Right ventricle myocardium inferior (tissue), 1 donor: Measurements from ENCODE around the gene ARHGAP21. TPM values are rescaled to one million over a fixed set of nuclear protein-coding genes. Genes with fewer than 3 reads are reported as not detected.
A peak's percentile ranks its signal among the peaks of the same experiment; 100 is the strongest.
"Not testable (repeated sequence)": the region's sequence is repeated elsewhere in the genome, so short reads cannot be mapped to it uniquely, and the experiment has no call there.

Source experiments
- ATAC-seq: fragments of 200-7000 bp; cut with Tn5 transposase; one replicate; pipeline ENCODE4 v1.9.1; 2020; ENCODE audit warnings: mild to moderate bottlenecking, moderate library complexity
- DNase-seq: peaks from one replicate; pipeline ENCODE4 v3.0.0; 2021; ENCODE audit errors: missing footprints
- intact Hi-C: fragments of 100-400 bp; cut with DNase I; formaldehyde crosslinking; loops from one replicate; pipeline ENCODE4 v1.11.0; 2022
- long read RNA-seq: library from polyadenylated mRNA; unstranded; transcript quantifications from one replicate; pipeline ENCODE4 v2.0.0, GENCODE V29; 2021
- total RNA-seq: library from RNA; stranded (reverse); fragmentation: NEBNext Ultra II Directional; extraction: Animal tissue kit (Norgen Biotek cat#: 25700); gene quantifications from one replicate; pipeline ENCODE4 v1.2.1, GENCODE V29; 2021
- donor health status: DM: no; HTN: yes; CAD: no; lungs with severe emphysema.

Gene ARHGAP21
- total RNA-seq, result 48.4 TPM
- long read RNA-seq, full-length matches to known transcripts, result 3 of 9 reads
- long read RNA-seq, partial matches to known transcripts, result 3 of 9 reads
- long read RNA-seq, other reads (novel, unspliced or antisense), result 3 of 9 reads

- ATAC-seq (peak; percentile 71), DNase-seq (peak; percentile 83)
- intact Hi-C loops, result loop anchor here (1.0 to 10.0 kb wide), 5 partner anchors 82 to 358 kb away; partner anchors contain the start of genes ENKUR, PRTFDC1 and THNSL1
These were observed at the start of gene ARHGAP21 for GRCh38 chr10:24723788-24724380. Gene ARHGAP21, minus strand, starts transcription at chr10:24723887. Its CDS starts 1,988 bp downstream, at chr10:24721899.

GRCh38 chr10:24771943-24772694, 48.4 kb upstream of the ARHGAP21 start:
- DNase-seq (no peak), ATAC-seq (no peak)
- intact Hi-C loops, result no loop called here

- DNase-seq, intact Hi-C loops: not testable (repeated sequence)
These were observed 41.3 kb upstream of the ARHGAP21 start for GRCh38 chr10:24764991-24765390.

DNA sequence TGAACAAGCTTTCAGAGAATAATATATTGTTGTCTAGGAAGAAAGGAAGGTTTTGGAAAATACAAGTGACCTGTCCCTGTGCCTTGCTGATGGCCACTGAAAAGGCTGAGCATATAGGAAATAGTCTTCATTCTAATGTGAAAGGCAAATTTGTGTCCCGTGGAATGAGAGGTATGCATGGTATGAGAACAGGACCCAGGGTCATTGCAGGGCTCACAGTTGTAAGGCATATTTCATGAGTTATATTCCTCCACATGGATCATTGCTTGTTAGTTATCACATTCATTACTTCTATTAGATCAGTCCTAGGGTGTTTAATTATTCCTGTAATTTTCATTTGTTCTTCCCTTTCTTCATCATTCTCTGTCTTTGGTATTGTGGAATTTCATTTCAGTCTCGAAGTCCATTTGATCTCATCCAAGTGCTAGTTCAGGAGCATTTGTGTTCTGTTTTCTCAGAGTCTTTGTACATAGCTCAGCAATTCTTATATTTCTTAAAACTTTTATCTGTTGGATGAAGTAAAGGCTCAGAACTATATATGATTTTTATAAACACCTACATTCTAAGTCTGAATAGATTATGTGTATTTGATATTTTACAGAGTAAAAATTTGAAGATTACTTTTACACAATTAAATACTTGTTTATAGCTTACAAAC, 39.4 kb upstream of the ARHGAP21 start:
- peak; percentile 37 for ATAC-seq
- intact Hi-C loops, result no loop called here
- DNase-seq, result no peak

More at GRCh38 chr10:24764991-24765390, 41.3 kb upstream of the ARHGAP21 start:
- ATAC-seq, result not testable (repeated sequence)

DNA sequence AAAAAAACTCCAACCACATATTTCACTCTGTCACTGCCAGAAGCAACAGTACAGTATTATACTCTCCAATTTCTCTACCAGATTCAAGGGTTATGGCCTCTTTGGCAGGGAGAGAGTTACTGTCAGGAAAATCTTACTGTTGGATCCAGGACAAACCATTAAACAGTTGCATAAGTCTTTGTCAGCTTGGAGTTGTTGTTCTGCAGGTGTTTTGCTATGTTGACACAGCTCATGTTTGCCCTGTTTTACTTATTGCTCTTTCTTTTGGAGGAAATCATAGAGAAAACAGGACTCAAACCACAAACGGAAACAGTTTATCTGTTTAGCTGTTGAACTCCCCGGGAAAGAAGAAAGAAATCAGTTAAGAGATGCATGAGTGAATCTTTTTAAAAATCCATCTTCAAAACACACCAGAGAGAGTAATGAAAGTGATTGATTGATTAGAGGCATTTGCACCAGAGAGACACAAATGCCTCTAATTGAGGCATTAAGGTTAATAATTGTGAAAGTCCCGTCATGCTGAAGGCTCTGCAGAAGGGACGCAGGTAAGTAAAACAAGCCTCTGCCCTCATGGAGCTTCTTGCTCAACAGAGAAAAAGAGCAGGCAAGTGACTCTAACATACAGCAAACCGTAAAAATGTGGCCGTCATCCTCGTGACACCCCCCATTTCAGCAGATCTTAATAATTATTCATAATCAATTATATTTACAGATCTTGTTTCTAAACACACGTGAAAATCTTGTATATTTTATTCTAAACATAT, 38.7 kb upstream of the ARHGAP21 start:
- no peak for DNase-seq
- ATAC-seq, result no peak
- intact Hi-C loops, result no loop called here

DNA sequence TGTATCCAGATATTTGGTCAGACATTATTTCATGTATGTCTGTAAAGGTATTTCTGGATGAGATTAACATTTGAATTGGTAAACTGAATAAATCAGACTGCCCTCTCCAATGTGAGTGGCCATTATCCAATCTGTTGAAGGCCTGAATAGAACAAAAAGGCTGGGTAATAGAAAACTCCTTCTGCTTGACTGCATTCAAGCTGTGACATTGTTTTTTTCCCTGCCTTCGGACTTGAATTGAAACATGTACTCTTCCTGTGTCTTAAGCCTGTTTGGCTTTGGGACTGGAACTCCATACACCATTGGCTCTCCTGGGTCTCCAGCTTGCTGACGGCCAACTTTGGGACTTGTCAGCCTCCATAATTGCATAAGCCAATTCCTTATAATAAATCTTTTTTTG, 36.0 kb upstream of the ARHGAP21 start:
- intact Hi-C loops, result no loop called here
- ATAC-seq (no peak), DNase-seq (no peak)

- intact Hi-C loops, DNase-seq, ATAC-seq: not testable (repeated sequence)
These were observed 34.6 kb upstream of the ARHGAP21 start for GRCh38 chr10:24758254-24758653.

DNA sequence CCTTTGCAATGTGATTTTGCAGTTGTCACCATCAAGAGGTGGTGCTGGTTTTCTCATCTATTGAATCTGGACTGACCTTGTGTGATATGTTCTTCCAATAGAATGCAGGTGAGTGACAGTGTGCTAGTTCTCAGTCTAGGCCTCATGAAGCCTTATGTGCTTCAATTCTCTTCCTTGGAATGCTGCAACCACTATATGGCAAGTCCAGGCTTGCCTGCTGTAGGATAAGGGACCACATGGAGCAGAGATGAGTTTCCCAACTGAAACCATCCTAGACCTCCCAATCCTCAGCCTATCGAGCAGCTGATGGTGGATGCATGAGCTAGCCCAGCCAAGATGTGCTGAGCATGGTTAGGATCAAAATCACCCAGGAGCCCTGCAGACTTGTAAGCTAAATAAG, 32.6 kb upstream of the ARHGAP21 start:
- DNase-seq (no peak), ATAC-seq (no peak)
- intact Hi-C loops, result no loop called here

DNA sequence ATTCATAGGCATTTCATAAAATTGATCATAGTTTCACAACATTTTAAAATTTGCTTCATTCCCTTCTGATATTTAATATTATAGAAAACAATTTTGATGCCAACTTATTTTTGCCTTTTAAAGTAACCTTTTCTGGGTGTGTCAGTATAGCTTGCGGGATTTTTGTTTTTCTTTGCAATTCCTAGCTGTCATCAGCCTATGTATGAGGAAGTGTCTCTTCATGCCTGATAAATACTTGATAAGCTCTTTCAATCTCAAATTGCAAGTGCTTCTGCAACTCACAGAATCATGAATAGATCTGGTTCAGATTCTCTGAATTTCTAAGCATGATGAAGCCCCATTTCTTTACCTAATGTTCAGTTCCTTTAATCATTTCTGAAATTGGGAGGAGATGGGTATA, 28.0 kb upstream of the ARHGAP21 start:
- no peak for ATAC-seq
- no peak for DNase-seq
- intact Hi-C loops, result no loop called here

- DNase-seq, result no peak
- intact Hi-C loops, result no loop called here
- no peak for ATAC-seq
These were observed 27.0 kb upstream of the ARHGAP21 start for GRCh38 chr10:24750695-24751094.

DNA sequence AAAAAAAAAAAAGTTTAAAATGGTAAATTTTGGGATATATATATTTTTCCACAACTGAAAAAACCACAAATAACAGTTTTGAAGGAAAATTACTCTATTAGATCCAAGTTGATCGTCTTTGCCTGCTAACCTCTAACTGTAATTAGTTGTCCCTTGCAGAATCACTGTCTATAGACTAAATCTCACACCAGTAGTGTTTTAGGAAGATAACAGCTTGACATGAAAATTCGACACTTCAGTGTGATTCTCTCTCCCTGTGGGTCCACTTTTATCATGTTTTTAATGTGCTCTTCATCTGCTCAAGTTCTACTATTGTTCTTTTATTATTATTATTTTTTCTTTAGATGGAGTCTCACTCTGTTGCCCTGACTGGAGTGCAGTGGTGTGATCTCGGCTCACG, 24.5 kb upstream of the ARHGAP21 start:
- ATAC-seq (no peak), DNase-seq (no peak)
- intact Hi-C loops, result no loop called here

- no peak for ATAC-seq
- intact Hi-C loops, result no loop called here
- no peak for DNase-seq
These were observed 21.3 kb upstream of the ARHGAP21 start for GRCh38 chr10:24744946-24745345.

- intact Hi-C loops, result no loop called here
- DNase-seq (no peak), ATAC-seq (no peak)
These were observed 17.0 kb upstream of the ARHGAP21 start for GRCh38 chr10:24740714-24741113.

GRCh38 chr10:24737001-24737400, 13.3 kb upstream of the ARHGAP21 start:
- intact Hi-C loops, result no loop called here
- ATAC-seq, result no peak
- no peak for DNase-seq

DNA sequence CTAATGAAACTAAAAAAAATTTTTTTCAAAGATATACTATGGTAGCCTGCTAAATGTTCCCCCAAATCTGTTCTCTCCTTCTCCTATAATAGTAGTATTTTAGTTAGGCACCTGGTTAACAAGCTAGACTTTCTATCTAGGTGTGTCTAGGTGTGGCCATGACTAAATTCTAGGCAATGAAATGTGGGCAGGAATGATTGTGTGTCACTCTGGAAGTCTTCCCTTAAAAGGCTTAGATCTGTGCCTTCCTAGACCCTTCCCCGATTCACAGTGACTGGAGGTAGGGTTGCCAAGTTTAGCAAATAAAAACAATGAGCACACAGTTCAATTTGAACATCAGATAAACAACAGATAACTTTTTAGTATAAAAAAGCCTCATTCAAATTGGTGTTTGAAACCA, 8.3 kb upstream of the ARHGAP21 start:
- DNase-seq (no peak), ATAC-seq (no peak)
- intact Hi-C loops, result no loop called here

DNA sequence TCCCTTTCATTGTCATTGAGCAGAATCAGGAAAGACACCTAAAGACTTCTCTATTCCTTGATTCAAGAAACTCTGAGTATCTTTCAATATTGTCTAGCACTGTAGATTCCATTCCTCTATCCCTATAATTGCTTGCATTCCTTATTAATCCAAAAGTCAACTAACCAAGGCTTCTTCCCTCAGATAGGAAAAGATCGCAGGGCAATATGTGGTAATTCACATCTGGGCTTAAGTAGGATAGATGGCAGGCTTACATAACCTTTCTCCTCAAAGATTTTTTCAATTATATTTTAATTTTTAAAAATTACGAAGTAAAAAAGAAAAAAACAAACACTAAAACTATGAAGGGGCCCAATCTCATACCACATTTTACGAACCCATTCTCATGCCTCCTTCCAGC, 7.1 kb upstream of the ARHGAP21 start:
- DNase-seq, result no peak
- no peak for ATAC-seq
- intact Hi-C loops, result no loop called here

GRCh38 chr10:24727786-24728185, 4.1 kb upstream of the ARHGAP21 start:
- ATAC-seq (no peak), DNase-seq (no peak)
- intact Hi-C loops, result loop anchor here (10.0 kb wide), 1 partner anchor 257 kb away; no protein-coding TSS in a partner anchor

DNA sequence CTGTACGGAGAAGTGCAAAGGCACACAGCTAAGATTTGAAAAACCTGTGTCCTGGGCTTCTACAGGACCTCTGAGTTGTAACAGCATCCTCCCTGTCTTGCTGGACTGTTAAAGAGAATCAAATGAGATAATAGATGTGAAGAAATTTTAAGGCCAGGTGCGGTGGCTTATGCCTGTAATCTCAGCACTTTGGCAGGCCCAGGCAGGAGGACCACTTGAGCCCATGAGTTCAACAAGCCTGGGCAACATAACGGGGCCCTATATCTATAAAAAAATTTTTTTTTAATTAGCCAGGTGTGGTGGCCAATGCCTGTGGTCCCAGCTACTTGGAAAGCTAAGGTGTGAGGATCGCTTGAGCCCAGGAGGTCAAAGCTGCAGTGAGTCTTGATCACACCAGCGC, 2.9 kb upstream of the ARHGAP21 start:
- DNase-seq, result no peak
- intact Hi-C loops, result loop anchor here (10.0 kb wide), 1 partner anchor 258 kb away; no protein-coding TSS in a partner anchor
- ATAC-seq, result no peak

- not testable (repeated sequence) for DNase-seq
- intact Hi-C loops, result loop anchor here (10.0 kb wide), 1 partner anchor 259 kb away; no protein-coding TSS in a partner anchor
These were observed 2.3 kb upstream of the ARHGAP21 start for GRCh38 chr10:24726029-24726428.

More at GRCh38 chr10:24726029-24726428, 2.3 kb upstream of the ARHGAP21 start:
- ATAC-seq, result not testable (repeated sequence)
